ENCODE data around the gene LRP1B.

DNA sequence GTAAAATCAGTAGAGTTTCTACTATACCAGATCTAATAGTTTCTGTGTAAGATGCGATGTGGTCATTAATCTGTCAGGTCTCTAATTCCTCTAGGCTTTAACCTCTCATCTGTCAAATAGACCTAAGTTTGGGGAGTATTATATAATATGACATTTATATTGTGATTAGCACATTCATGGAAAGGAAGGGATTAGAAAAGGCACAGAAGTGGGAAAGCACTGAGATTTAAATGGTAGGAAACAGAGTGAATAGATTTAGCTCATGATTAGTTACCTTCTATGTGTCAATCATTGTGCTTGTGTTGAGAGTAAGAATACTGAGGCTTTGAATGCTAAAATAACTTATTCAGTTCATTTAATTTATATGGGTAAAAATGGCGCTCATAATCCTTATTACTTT lies 118.0 kb downstream of the LRP1B start:
- TF ChIP-seq, protein P1, sequence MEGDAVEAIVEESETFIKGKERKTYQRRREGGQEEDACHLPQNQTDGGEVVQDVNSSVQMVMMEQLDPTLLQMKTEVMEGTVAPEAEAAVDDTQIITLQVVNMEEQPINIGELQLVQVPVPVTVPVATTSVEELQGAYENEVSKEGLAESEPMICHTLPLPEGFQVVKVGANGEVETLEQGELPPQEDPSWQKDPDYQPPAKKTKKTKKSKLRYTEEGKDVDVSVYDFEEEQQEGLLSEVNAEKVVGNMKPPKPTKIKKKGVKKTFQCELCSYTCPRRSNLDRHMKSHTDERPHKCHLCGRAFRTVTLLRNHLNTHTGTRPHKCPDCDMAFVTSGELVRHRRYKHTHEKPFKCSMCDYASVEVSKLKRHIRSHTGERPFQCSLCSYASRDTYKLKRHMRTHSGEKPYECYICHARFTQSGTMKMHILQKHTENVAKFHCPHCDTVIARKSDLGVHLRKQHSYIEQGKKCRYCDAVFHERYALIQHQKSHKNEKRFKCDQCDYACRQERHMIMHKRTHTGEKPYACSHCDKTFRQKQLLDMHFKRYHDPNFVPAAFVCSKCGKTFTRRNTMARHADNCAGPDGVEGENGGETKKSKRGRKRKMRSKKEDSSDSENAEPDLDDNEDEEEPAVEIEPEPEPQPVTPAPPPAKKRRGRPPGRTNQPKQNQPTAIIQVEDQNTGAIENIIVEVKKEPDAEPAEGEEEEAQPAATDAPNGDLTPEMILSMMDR (IDR thresholded peaks at IDR 0.05; ENCODE audit: low read depth, low read length, poor library complexity, severe bottlenecking) = no peak
- no peak for TF ChIP-seq EZH2phosphoT487 (IDR thresholded peaks at IDR 0.05; ENCODE audit: borderline replicate concordance, low read length)
